ENCODE measurements around the gene TMPRSS9.

The TMPRSS9 gene

GRCh38 chr19:2431318-2432055 lies 71.4 kb downstream of the TMPRSS9 start:
- 97% methylated on average over 37 of the region's 37 CpGs for WGBS

DNA sequence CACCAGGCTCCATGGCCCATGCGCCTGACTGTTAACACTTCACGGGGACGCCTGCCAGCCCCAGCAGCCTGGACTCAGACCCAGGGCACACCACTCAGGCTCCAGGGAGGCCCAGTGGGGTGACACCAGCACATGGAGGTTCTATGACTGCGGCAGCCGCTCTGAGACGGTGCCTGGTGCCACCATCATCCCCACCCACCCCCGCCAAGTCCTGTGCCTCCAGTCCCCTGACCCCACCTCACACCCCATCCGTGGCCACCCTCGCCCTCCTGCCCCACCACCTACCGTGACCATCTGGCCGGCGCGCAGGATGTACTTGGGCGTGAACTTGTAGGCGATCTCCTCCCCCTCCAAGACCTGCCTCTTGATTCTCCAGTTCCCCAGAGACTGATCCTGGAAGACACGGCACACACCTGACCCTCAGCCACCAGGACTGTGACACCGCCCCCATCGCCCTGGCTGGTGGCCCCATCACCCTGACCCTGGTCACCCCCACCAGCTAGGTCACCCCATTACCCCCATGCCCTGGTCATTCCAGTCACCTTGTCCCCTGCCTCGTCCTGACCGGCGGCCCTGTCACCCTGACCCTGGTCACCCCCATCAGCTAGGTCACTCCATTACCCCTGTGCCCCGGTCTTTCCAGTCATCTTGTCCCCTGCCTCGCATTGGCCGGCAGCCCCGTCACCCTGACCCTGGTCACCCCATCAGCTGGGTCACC lies 72.2 kb downstream of the TMPRSS9 start:
- H3K4ac ChIP-seq (ENCODE audit: low read depth in 1 of 2, low read length in 2 of 2), result no peak overlapping the region
- H3K4me2 ChIP-seq (ENCODE audit: low read length, poor library complexity, severe bottlenecking), result no peak overlapping the region
- H3K9me3 ChIP-seq (ENCODE audit: control insufficient read depth, low read length), result no peaks in the 10 kb centered on the region
- no peak overlapping the region for H4K91ac ChIP-seq (ENCODE audit: low read length)
- no peak for DNase-seq
- no peak overlapping the region for H2BK5ac ChIP-seq (ENCODE audit: low read depth, low read length, poor library complexity, severe bottlenecking)
- H3K4me3 ChIP-seq (ENCODE audit: insufficient read depth in 1 of 2, low read depth in 1 of 2, low read length in 2 of 2), result no peak overlapping the region
- no peak overlapping the region for H2BK12ac ChIP-seq (ENCODE audit: low read length in 2 of 2)
- H3K18ac ChIP-seq (ENCODE audit: low read depth in 1 of 2, low read length in 2 of 2), result no peak overlapping the region
- peaks cover 32% of the 10 kb centered on the region for H3K79me1 ChIP-seq (replicated peaks; ENCODE audit: low read length, poor library complexity, severe bottlenecking)
- H3K9ac ChIP-seq (ENCODE audit: low read length), result no peak overlapping the region
- no peak overlapping the region for H2BK120ac ChIP-seq (ENCODE audit: low read depth, low read length)
- H3K4me1 ChIP-seq (ENCODE audit: control insufficient read depth, insufficient read depth, low read depth, low read length), result peaks cover 5% of the 10 kb centered on the region
- H3K23ac ChIP-seq (ENCODE audit: low read length in 2 of 2), result no peak overlapping the region
- no peaks in the 10 kb centered on the region for H3K27me3 ChIP-seq (ENCODE audit: control insufficient read depth in 1 of 2, insufficient read depth in 1 of 2, low read length in 2 of 2)
- H3K14ac ChIP-seq (ENCODE audit: low read length in 2 of 2), result no peak overlapping the region
- WGBS, result 98% methylated on average over 25 of the region's 25 CpGs
- H2AFZ ChIP-seq (ENCODE audit: low read depth, low read length), result no peak overlapping the region
- no peak overlapping the region for H3K27ac ChIP-seq (ENCODE audit: low read length, poor library complexity, severe bottlenecking)
- H2AK5ac ChIP-seq (ENCODE audit: low read length, severe bottlenecking), result no peak overlapping the region
- no peak overlapping the region for H4K8ac ChIP-seq (ENCODE audit: low read length)
- H2BK15ac ChIP-seq (ENCODE audit: low read depth, poor library complexity, severe bottlenecking), result no peak overlapping the region
- peaks cover 39 to 82% of the 10 kb centered on the region in 2 experiments for H3K36me3 ChIP-seq (ENCODE audit: control insufficient read depth in 1 of 2, insufficient read depth in 2 of 2, low read depth in 1 of 2, low read length in 2 of 2)

More at GRCh38 chr19:2431318-2432055, 71.4 kb downstream of the TMPRSS9 start:
- H3K9me3 ChIP-seq (ENCODE audit: control insufficient read depth, low read length), result no peaks in the 10 kb centered on the region
- H3K23ac ChIP-seq (ENCODE audit: low read length in 2 of 2), result no peak overlapping the region
- H2AK5ac ChIP-seq (ENCODE audit: low read length, severe bottlenecking), result no peak overlapping the region
- no peak overlapping the region for H3K4me3 ChIP-seq (ENCODE audit: insufficient read depth in 1 of 2, low read depth in 1 of 2, low read length in 2 of 2)
- no peak overlapping the region for H2BK120ac ChIP-seq (ENCODE audit: low read depth, low read length)
- H3K9ac ChIP-seq (ENCODE audit: low read length), result no peak overlapping the region
- no peaks in the 10 kb centered on the region for H3K27me3 ChIP-seq (ENCODE audit: control insufficient read depth in 1 of 2, insufficient read depth in 1 of 2, low read length in 2 of 2)
- peaks cover 36 to 74% of the 10 kb centered on the region in 2 experiments for H3K36me3 ChIP-seq (ENCODE audit: control insufficient read depth in 1 of 2, insufficient read depth in 2 of 2, low read depth in 1 of 2, low read length in 2 of 2)
- no peak overlapping the region for H4K91ac ChIP-seq (ENCODE audit: low read length)
- H2BK12ac ChIP-seq (ENCODE audit: low read length in 2 of 2), result no peak overlapping the region
- H3K27ac ChIP-seq (ENCODE audit: low read length, poor library complexity, severe bottlenecking), result no peak overlapping the region
- H2BK15ac ChIP-seq (ENCODE audit: low read depth, poor library complexity, severe bottlenecking), result no peak overlapping the region
- H3K14ac ChIP-seq (ENCODE audit: low read length in 2 of 2), result no peak overlapping the region
- DNase-seq, result no peak
- H3K4ac ChIP-seq (ENCODE audit: low read depth in 1 of 2, low read length in 2 of 2), result no peak overlapping the region
- H2BK5ac ChIP-seq (ENCODE audit: low read depth, low read length, poor library complexity, severe bottlenecking), result no peak overlapping the region
- H2AFZ ChIP-seq (ENCODE audit: low read depth, low read length), result no peak overlapping the region
- no peak overlapping the region for H4K8ac ChIP-seq (ENCODE audit: low read length)
- peaks cover 25% of the 10 kb centered on the region for H3K79me1 ChIP-seq (replicated peaks; ENCODE audit: low read length, poor library complexity, severe bottlenecking)
- no peak overlapping the region for H3K4me2 ChIP-seq (ENCODE audit: low read length, poor library complexity, severe bottlenecking)
- peaks cover 8% of the 10 kb centered on the region for H3K4me1 ChIP-seq (ENCODE audit: control insufficient read depth, insufficient read depth, low read depth, low read length)
- no peak overlapping the region for H3K18ac ChIP-seq (ENCODE audit: low read depth in 1 of 2, low read length in 2 of 2)

- Histone ChIP-seq H2BK5ac (ENCODE audit: low read depth, low read length, poor library complexity, severe bottlenecking) (no peak overlapping the region), H3K4me1 (ENCODE audit: control insufficient read depth, insufficient read depth, low read depth, low read length) (peaks cover 1% of the 10 kb centered on the region), H2BK120ac (ENCODE audit: low read depth, low read length) (no peak overlapping the region), H3K18ac (ENCODE audit: low read depth in 1 of 2, low read length in 2 of 2) (no peak overlapping the region), H3K9me3 (ENCODE audit: control insufficient read depth, low read length) (no peaks in the 10 kb centered on the region), H2AK5ac (ENCODE audit: low read length, severe bottlenecking) (no peak overlapping the region), H3K27me3 (ENCODE audit: control insufficient read depth in 1 of 2, insufficient read depth in 1 of 2, low read length in 2 of 2) (no peaks in the 10 kb centered on the region), H3K23ac (ENCODE audit: low read length in 2 of 2) (no peak overlapping the region), H4K8ac (ENCODE audit: low read length) (no peak overlapping the region), H3K4me2 (ENCODE audit: low read length, poor library complexity, severe bottlenecking) (no peak overlapping the region), H2AFZ (ENCODE audit: low read depth, low read length) (no peak overlapping the region), H3K27ac (ENCODE audit: low read length, poor library complexity, severe bottlenecking) (no peak overlapping the region), H3K4ac (ENCODE audit: low read depth in 1 of 2, low read length in 2 of 2) (no peak overlapping the region), H2BK12ac (ENCODE audit: low read length in 2 of 2) (no peak overlapping the region), H3K14ac (ENCODE audit: low read length in 2 of 2) (no peak overlapping the region), H4K91ac (ENCODE audit: low read length) (peak overlapping the region; percentile 54), H3K4me3 (ENCODE audit: insufficient read depth in 1 of 2, low read depth in 1 of 2, low read length in 2 of 2) (no peak overlapping the region), H3K79me1 (replicated peaks; ENCODE audit: low read length, poor library complexity, severe bottlenecking) (peaks cover 44% of the 10 kb centered on the region), H3K9ac (ENCODE audit: low read length) (no peak overlapping the region), H2BK15ac (ENCODE audit: low read depth, poor library complexity, severe bottlenecking) (no peak overlapping the region), H3K36me3 (ENCODE audit: control insufficient read depth in 1 of 2, insufficient read depth in 2 of 2, low read depth in 1 of 2, low read length in 2 of 2) (peaks cover 50 to 89% of the 10 kb centered on the region in 2 experiments)
- 97% methylated on average over 24 of the region's 30 CpGs for WGBS
- no peak for DNase-seq
Observed at GRCh38 chr19:2433854-2434253, 73.8 kb downstream of the TMPRSS9 start.

- no peak for DNase-seq
- Histone ChIP-seq H3K18ac (ENCODE audit: low read depth in 1 of 2, low read length in 2 of 2) (no peak overlapping the region), H2BK5ac (ENCODE audit: low read depth, low read length, poor library complexity, severe bottlenecking) (no peak overlapping the region), H3K27me3 (ENCODE audit: control insufficient read depth in 1 of 2, insufficient read depth in 1 of 2, low read length in 2 of 2) (no peaks in the 10 kb centered on the region), H3K14ac (ENCODE audit: low read length in 2 of 2) (no peak overlapping the region), H3K4me3 (ENCODE audit: insufficient read depth in 1 of 2, low read depth in 1 of 2, low read length in 2 of 2) (no peak overlapping the region), H2AK5ac (ENCODE audit: low read length, severe bottlenecking) (no peak overlapping the region), H3K9me3 (ENCODE audit: control insufficient read depth, low read length) (no peaks in the 10 kb centered on the region), H3K9ac (ENCODE audit: low read length) (no peak overlapping the region), H4K91ac (ENCODE audit: low read length) (no peak overlapping the region), H3K27ac (ENCODE audit: low read length, poor library complexity, severe bottlenecking) (no peak overlapping the region), H3K4me2 (ENCODE audit: low read length, poor library complexity, severe bottlenecking) (no peak overlapping the region), H2BK120ac (ENCODE audit: low read depth, low read length) (no peak overlapping the region), H2BK15ac (ENCODE audit: low read depth, poor library complexity, severe bottlenecking) (no peak overlapping the region), H4K8ac (ENCODE audit: low read length) (no peak overlapping the region), H3K36me3 (ENCODE audit: control insufficient read depth in 1 of 2, insufficient read depth in 2 of 2, low read depth in 1 of 2, low read length in 2 of 2) (peaks cover 50 to 87% of the 10 kb centered on the region in 2 experiments), H3K4me1 (ENCODE audit: control insufficient read depth, insufficient read depth, low read depth, low read length) (peaks cover 1% of the 10 kb centered on the region), H3K4ac (ENCODE audit: low read depth in 1 of 2, low read length in 2 of 2) (no peak overlapping the region), H3K23ac (ENCODE audit: low read length in 2 of 2) (no peak overlapping the region), H2AFZ (ENCODE audit: low read depth, low read length) (no peak overlapping the region), H3K79me1 (replicated peaks; ENCODE audit: low read length, poor library complexity, severe bottlenecking) (peaks cover 45% of the 10 kb centered on the region), H2BK12ac (ENCODE audit: low read length in 2 of 2) (no peak overlapping the region)
- 96% methylated on average over 22 of the region's 22 CpGs for WGBS
Observed at GRCh38 chr19:2434267-2434666, 74.2 kb downstream of the TMPRSS9 start.

All from mesenchymal stem cell (in vitro differentiated cells and primary cell).